ENCODE measurements around the gene PCSK5. TPM values are rescaled to one million over a fixed set of nuclear protein-coding genes. Genes with fewer than 3 reads are reported as not detected.

PCSK5 gene
- total RNA-seq, 1 experiment from 2014 or later: 6.9 TPM

- RAD21 ChIA-PET (ENCODE audit: low non-redundant PET in 1 of 2, low total read pairs in 2 of 2, uncharacterized antibody in 2 of 2, unreplicated experiment in 2 of 2): no interaction called here
- POLR2A ChIA-PET: interaction anchor here (1.3 to 1.4 kb wide), 2 partner anchors 10 to 25 kb away, joined by 3 read pairs; no protein-coding TSS in a partner anchor
- intact Hi-C loops (cut with micrococcal nuclease): loop anchor here (5.0 kb wide), 1 partner anchor 62 kb away; the partner anchor contains the start of gene GCNT1
- H3K9ac ChIP-seq (ENCODE audit: low read length): peak overlapping the region; percentile 88
- DNase-seq (ENCODE audit: low read depth, low spot score) (peak; percentile 43), ATAC-seq (peak; percentile 51)
- 0 out of 4 replicates have a peak, but pooled peaks cover 0 to 11% of the 10 kb centered on the region in 2 experiments for H3K36me3 ChIP-seq (ENCODE audit: control insufficient read depth in 1 of 2, insufficient read depth in 2 of 2, low read length in 2 of 2)
- H3K27ac ChIP-seq (ENCODE audit: low read depth, low read length): peak overlapping the region; percentile 96
- no peaks in the 10 kb centered on the region for H3K9me2 ChIP-seq (ENCODE audit: insufficient read depth)
- peak overlapping the region; percentile 81 for H2AFZ ChIP-seq (ENCODE audit: low read depth, low read length, poor library complexity, severe bottlenecking)
- BruUV-seq (replicated peaks): no TSS peak
- no peaks in the 10 kb centered on the region for H4K20me1 ChIP-seq (ENCODE audit: insufficient read depth)
- TF ChIP-seq FOSL1 (IDR thresholded peaks at IDR 0.05; ENCODE audit: low read depth) (no peak), RAD21 (IDR thresholded peaks at IDR 0.05; ENCODE audit: low read depth) (no peak), EGR1 (IDR thresholded peaks at IDR 0.05; ENCODE audit: low read depth) (no peak), ZBTB33 (IDR thresholded peaks at IDR 0.05; ENCODE audit: extremely low read depth, insufficient replicate concordance, low read length) (no peak), SP1 (IDR thresholded peaks at IDR 0.05; ENCODE audit: low read depth) (no peak), EZH2 (IDR thresholded peaks at IDR 0.05) (no peak), YY1 (IDR thresholded peaks at IDR 0.05; ENCODE audit: extremely low read depth, insufficient replicate concordance, low read depth, low read length) (no peak)
- CTCF ChIA-PET: interaction anchor here (1.2 to 1.7 kb wide), 5 partner anchors 8 to 264 kb away, joined by 3 to 6 read pairs (median 4); no protein-coding TSS in a partner anchor
- peak overlapping the region; percentile 75 to 85 for H3K4me3 ChIP-seq (replicated peaks in 1 of 2; ENCODE audit: low read depth in 1 of 2, low read length in 2 of 2)
- no peaks in the 10 kb centered on the region for H3K27me3 ChIP-seq (ENCODE audit: insufficient read depth, low read length)
- peaks cover 35% of the 10 kb centered on the region for H3K79me2 ChIP-seq (ENCODE audit: insufficient read depth, low read length)
- H3K4me2 ChIP-seq (ENCODE audit: low read length): peak overlapping the region; percentile 81
- H3K4me1 ChIP-seq (ENCODE audit: control insufficient read depth in 1 of 2, insufficient read depth in 2 of 2, low read length in 2 of 2): peaks cover 0 to 12% of the 10 kb centered on the region in 2 experiments; a peak in 3 of 4 replicates
- no peaks in the 10 kb centered on the region; a peak in 1 of 4 replicates for H3K9me3 ChIP-seq (ENCODE audit: control insufficient read depth in 1 of 2, insufficient read depth in 1 of 2, low read depth in 1 of 2, low read length in 2 of 2)
Measured at GRCh38 chr9:76394960-76395252, 504.4 kb downstream of the PCSK5 start.

GRCh38 chr9:76395381-76395780 lies 504.9 kb downstream of the PCSK5 start:
- Histone ChIP-seq H3K79me2 (ENCODE audit: insufficient read depth, low read length) (peaks cover 35% of the 10 kb centered on the region), H3K4me3 (replicated peaks in 1 of 2; ENCODE audit: low read depth in 1 of 2, low read length in 2 of 2) (peak overlapping the region in 1 of 2 experiments; percentile 85; a peak in 2 of 4 replicates), H3K9ac (ENCODE audit: low read length) (no peak overlapping the region), H3K4me2 (ENCODE audit: low read length) (peak overlapping the region; percentile 81), H3K9me2 (ENCODE audit: insufficient read depth) (no peaks in the 10 kb centered on the region), H3K36me3 (ENCODE audit: control insufficient read depth in 1 of 2, insufficient read depth in 2 of 2, low read length in 2 of 2) (0 out of 4 replicates have a peak, but pooled peaks cover 0 to 11% of the 10 kb centered on the region in 2 experiments), H3K9me3 (ENCODE audit: control insufficient read depth in 1 of 2, insufficient read depth in 1 of 2, low read depth in 1 of 2, low read length in 2 of 2) (no peaks in the 10 kb centered on the region; a peak in 1 of 4 replicates), H3K27ac (ENCODE audit: low read depth, low read length) (peak overlapping the region; percentile 96; the same call in 1 of the 2 replicates), H4K20me1 (ENCODE audit: insufficient read depth) (no peaks in the 10 kb centered on the region), H3K27me3 (ENCODE audit: insufficient read depth, low read length) (no peaks in the 10 kb centered on the region), H2AFZ (ENCODE audit: low read depth, low read length, poor library complexity, severe bottlenecking) (no peak overlapping the region), H3K4me1 (ENCODE audit: control insufficient read depth in 1 of 2, insufficient read depth in 2 of 2, low read length in 2 of 2) (peaks cover 0 to 12% of the 10 kb centered on the region in 2 experiments; a peak in 3 of 4 replicates)
- TF ChIP-seq, protein P1, sequence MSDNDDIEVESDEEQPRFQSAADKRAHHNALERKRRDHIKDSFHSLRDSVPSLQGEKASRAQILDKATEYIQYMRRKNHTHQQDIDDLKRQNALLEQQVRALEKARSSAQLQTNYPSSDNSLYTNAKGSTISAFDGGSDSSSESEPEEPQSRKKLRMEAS (IDR thresholded peaks at IDR 0.05): no peak
- TF ChIP-seq YY1 (IDR thresholded peaks at IDR 0.05; ENCODE audit: extremely low read depth, insufficient replicate concordance, low read depth, low read length): no peak
- TF ChIP-seq ELF1 (IDR thresholded peaks at IDR 0.05; ENCODE audit: borderline replicate concordance, low read depth): no peak
- TF ChIP-seq CEBPB (IDR thresholded peaks at IDR 0.05; ENCODE audit: low read depth): no peak
- TF ChIP-seq POLR2A (IDR thresholded peaks at IDR 0.05; ENCODE audit: borderline replicate concordance, extremely low read depth, insufficient read depth, insufficient read length): no peak
- TF ChIP-seq RAD21 (IDR thresholded peaks at IDR 0.05; ENCODE audit: low read depth): no peak
- TF ChIP-seq FOSL1 (IDR thresholded peaks at IDR 0.05; ENCODE audit: low read depth): no peak
- no peak for TF ChIP-seq JUND (IDR thresholded peaks at IDR 0.05)
- no peak for TF ChIP-seq SP1 (IDR thresholded peaks at IDR 0.05; ENCODE audit: low read depth)
- TF ChIP-seq SRF (IDR thresholded peaks at IDR 0.05; ENCODE audit: low read depth): no peak
- intact Hi-C loops (cut with micrococcal nuclease): no loop called here
- ChIA-PET POLR2A (no interaction called here), CTCF (interaction anchor here (1.2 to 1.7 kb wide), 5 partner anchors 7 to 263 kb away, joined by 3 to 6 read pairs (median 4); no protein-coding TSS in a partner anchor), RAD21 (ENCODE audit: low non-redundant PET in 1 of 2, low total read pairs in 2 of 2, uncharacterized antibody in 2 of 2, unreplicated experiment in 2 of 2) (no interaction called here)
- no peak for ATAC-seq
- BruUV-seq (replicated peaks): no TSS peak
- DNase-seq (ENCODE audit: low read depth, low spot score): no peak
